ENCODE results near the gene KNDC1. TPM values are rescaled to one million over a fixed set of nuclear protein-coding genes. Genes with fewer than 3 reads are reported as not detected.

KNDC1 gene
- total and polyA plus RNA-seq, 10 of the 15 experiments (the other 5 are each of a cell fraction or from before 2014, with no cell fraction given): 0.03 to 0.11 (median 0.05) TPM; not detected in 7

DNA sequence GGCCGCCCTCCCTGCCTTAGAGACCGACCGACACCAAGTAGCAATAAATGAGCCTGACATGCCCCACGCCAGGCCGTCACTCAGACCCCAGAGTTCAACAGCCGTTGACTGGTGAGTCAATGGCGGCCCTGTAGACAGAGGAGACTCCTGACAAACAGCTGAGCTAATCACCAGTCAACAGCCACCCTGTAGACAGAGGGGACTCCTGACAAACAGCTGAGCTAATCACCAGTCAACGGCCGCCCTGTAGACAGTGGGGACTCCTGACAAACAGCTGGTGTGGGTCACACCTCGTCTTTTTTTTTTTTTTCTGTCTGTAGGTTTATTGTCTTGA, 16.9 kb upstream of the KNDC1 start:
- Histone ChIP-seq H3K27me3 (replicated peaks in 1 of 2; ENCODE audit: control insufficient read depth in 2 of 2, insufficient read depth in 2 of 2, low read length in 1 of 2) (no peaks in the 10 kb centered on the region), H3K9me3 (replicated peaks; ENCODE audit: control insufficient read depth, insufficient read depth, low read length) (no peaks in the 10 kb centered on the region), H3K36me3 (ENCODE audit: control insufficient read depth in 2 of 2, insufficient read depth in 2 of 2, low read length in 1 of 2) (no peaks in the 10 kb centered on the region), H3K79me2 (ENCODE audit: control insufficient read depth, insufficient read depth, low read length) (no peaks in the 10 kb centered on the region), H3K4me1 (ENCODE audit: control insufficient read depth, insufficient read depth, low read length) (no peaks in the 10 kb centered on the region), H3K4me3 (no peak overlapping the region), H3K27ac (ENCODE audit: control insufficient read depth, insufficient read depth) (no peak overlapping the region), H3K4me2 (ENCODE audit: control insufficient read depth, insufficient read depth) (no peak overlapping the region), H3K9ac (ENCODE audit: control insufficient read depth, insufficient read depth, low read length) (no peak overlapping the region), H2AFZ (ENCODE audit: control insufficient read depth, low read depth, low read length) (no peak overlapping the region), H4K20me1 (ENCODE audit: control insufficient read depth, insufficient read depth) (no peaks in the 10 kb centered on the region)
- CTCF ChIA-PET: interaction anchor here (0.7 to 1.7 kb wide), 3 partner anchors 8 to 239 kb away, joined by 3 to 4 read pairs (median 4); no protein-coding TSS in a partner anchor
- FAIRE-seq: no peak
- BruUV-seq (replicated peaks): no TSS peak
- intact Hi-C loops (cut with micrococcal nuclease; ENCODE audit: unreplicated experiment) (no loop called here), in situ Hi-C loops (cut with MboI) (loop anchor here (5.0 kb wide), 1 partner anchor 164 kb away; the partner anchor contains the start of genes TUBGCP2 and ZNF511)
- POLR2A ChIA-PET: no interaction called here
- SMC1A ChIA-PET (ENCODE audit: uncharacterized antibody, unreplicated experiment): interaction anchor here (1.1 kb wide), 1 partner anchor 165 kb away, joined by 3 read pairs; no protein-coding TSS in a partner anchor
- 51% methylated on average over 10 of the region's 10 CpGs for WGBS (ENCODE audit: insufficient coverage, insufficient replicate concordance, low lambda C conversion rate, missing lambda C conversion rate)
- RAD21 ChIA-PET (ENCODE audit: unreplicated experiment): interaction anchor here (0.7 kb wide), 1 partner anchor 132 kb away, joined by 4 read pairs; no protein-coding TSS in a partner anchor
- no peak for DNase-seq (ENCODE audit: low read depth, low spot score)
- no peak for ATAC-seq
- TF ChIP-seq FOXK2 (IDR thresholded peaks at IDR 0.05): no peak
- TF ChIP-seq, protein P1, sequence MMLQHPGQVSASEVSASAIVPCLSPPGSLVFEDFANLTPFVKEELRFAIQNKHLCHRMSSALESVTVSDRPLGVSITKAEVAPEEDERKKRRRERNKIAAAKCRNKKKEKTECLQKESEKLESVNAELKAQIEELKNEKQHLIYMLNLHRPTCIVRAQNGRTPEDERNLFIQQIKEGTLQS (IDR thresholded peaks at IDR 0.05; ENCODE audit: borderline replicate concordance, extremely low read depth, low read depth, low read length): no peak
- no peak for TF ChIP-seq RFX5 (IDR thresholded peaks at IDR 0.05; ENCODE audit: low read depth, low read length)
- TF ChIP-seq, protein P2, sequence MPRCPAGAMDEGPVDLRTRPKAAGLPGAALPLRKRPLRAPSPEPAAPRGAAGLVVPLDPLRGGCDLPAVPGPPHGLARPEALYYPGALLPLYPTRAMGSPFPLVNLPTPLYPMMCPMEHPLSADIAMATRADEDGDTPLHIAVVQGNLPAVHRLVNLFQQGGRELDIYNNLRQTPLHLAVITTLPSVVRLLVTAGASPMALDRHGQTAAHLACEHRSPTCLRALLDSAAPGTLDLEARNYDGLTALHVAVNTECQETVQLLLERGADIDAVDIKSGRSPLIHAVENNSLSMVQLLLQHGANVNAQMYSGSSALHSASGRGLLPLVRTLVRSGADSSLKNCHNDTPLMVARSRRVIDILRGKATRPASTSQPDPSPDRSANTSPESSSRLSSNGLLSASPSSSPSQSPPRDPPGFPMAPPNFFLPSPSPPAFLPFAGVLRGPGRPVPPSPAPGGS (IDR thresholded peaks at IDR 0.05; ENCODE audit: borderline replicate concordance, insufficient read depth, low read depth, low read length, poor library complexity, severe bottlenecking): no peak
- TF ChIP-seq MYC (IDR thresholded peaks at IDR 0.05; ENCODE audit: insufficient read depth, insufficient read length, insufficient replicate concordance, low read length, severe bottlenecking): no peak
- TF ChIP-seq KDM1A (IDR thresholded peaks at IDR 0.05; ENCODE audit: borderline replicate concordance): no peak
- no peak for TF ChIP-seq HDGF (IDR thresholded peaks at IDR 0.05)
- TF ChIP-seq, protein P3, sequence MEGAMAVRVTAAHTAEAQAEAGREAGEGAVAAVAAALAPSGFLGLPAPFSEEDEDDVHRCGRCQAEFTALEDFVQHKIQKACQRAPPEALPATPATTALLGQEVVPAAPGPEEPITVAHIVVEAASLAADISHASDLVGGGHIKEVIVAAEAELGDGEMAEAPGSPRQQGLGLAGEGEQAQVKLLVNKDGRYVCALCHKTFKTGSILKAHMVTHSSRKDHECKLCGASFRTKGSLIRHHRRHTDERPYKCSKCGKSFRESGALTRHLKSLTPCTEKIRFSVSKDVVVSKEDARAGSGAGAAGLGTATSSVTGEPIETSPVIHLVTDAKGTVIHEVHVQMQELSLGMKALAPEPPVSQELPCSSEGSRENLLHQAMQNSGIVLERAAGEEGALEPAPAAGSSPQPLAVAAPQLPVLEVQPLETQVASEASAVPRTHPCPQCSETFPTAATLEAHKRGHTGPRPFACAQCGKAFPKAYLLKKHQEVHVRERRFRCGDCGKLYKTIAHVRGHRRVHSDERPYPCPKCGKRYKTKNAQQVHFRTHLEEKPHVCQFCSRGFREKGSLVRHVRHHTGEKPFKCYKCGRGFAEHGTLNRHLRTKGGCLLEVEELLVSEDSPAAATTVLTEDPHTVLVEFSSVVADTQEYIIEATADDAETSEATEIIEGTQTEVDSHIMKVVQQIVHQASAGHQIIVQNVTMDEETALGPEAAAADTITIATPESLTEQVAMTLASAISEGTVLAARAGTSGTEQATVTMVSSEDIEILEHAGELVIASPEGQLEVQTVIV (IDR thresholded peaks at IDR 0.05; ENCODE audit: borderline replicate concordance, partially characterized antibody): no peak
- no peak for TF ChIP-seq NFXL1 (IDR thresholded peaks at IDR 0.05; ENCODE audit: borderline replicate concordance)
- TF ChIP-seq ZNF384 (IDR thresholded peaks at IDR 0.05; ENCODE audit: borderline replicate concordance, low read depth, low read length): no peak
- TF ChIP-seq SMC3 (IDR thresholded peaks at IDR 0.05; ENCODE audit: borderline replicate concordance, low read length): no peak
